HG03066 (cell line): ENCODE measurements around the gene KLHL35.
"Not testable (repeated sequence)": the region's sequence is repeated elsewhere in the genome, so short reads cannot be mapped to it uniquely, and the experiment has no call there.

Experiments
- ATAC-seq: cut with Tn5 transposase; IDR thresholded peaks from one replicate; pipeline ENCODE4 v1.9.1; 2021; ENCODE audit warnings: low read depth; ENCODE audit not compliant: unreplicated experiment

KLHL35 gene

DNA sequence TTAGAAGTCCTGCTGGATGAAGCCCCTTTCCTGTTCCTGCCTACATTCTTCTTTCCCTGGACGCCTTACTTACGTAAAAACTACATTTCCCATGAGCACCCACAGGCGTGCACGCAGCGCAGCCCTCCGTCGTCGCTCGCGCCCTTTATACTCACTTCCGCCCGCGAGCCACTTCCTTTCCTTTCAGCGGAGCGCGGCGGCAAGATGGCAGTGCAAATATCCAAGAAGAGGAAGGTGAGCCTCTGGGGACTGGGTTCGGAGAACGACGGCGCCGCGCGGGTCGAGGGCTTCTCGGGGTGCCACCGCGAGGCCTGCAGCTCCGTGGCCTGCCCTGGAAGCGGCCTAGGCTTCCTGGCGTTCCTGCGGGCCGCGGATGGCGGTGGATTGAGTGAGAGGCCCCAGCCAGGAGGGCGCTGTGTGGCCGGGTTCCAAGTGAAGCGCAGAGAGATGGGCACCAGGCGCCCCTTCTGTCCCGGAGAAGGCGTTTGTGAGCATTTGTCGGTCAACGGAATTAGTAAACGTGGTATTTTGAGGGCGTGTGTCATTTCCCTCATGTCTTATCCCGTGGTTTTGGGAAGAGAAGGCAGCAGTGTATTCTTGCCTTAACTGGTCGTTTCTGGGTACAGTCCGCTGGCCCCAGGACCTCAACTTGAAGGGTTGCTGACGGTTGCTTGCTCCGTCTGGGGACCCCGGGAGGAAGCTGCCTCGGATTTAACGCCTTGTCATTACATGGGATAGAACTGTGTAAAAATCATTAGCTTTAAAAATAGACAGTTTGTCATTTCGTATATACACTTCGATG is 33.5 kb downstream of the KLHL35 start, which contains the start of gene RPS3:
Gene RPS3, plus strand, starts transcription at position 175 of the 802 bp plus-strand sequence. Its CDS starts 30 bp downstream, at position 205.
- peak; percentile 91 for ATAC-seq

DNA sequence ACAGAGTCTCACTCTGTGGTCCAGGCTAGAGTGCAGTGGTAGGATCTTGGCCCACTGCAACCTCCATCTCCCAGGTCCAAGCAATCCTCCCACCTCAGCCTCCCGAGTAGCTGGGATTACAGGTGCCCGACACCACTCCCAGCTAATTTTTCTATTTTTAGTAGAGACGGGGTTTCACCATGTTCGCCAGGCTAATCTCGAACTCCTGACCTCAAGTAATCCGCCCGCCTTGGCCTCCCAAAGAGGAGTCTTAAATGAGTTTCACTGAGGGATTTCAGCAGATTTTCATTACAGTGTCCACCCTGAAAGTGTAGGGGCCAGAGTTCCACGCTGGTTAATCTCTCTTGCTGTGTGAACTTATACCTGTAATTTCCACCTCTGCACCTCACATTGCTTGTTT is 34.1 kb downstream of the KLHL35 start:
- no peak for ATAC-seq

DNA sequence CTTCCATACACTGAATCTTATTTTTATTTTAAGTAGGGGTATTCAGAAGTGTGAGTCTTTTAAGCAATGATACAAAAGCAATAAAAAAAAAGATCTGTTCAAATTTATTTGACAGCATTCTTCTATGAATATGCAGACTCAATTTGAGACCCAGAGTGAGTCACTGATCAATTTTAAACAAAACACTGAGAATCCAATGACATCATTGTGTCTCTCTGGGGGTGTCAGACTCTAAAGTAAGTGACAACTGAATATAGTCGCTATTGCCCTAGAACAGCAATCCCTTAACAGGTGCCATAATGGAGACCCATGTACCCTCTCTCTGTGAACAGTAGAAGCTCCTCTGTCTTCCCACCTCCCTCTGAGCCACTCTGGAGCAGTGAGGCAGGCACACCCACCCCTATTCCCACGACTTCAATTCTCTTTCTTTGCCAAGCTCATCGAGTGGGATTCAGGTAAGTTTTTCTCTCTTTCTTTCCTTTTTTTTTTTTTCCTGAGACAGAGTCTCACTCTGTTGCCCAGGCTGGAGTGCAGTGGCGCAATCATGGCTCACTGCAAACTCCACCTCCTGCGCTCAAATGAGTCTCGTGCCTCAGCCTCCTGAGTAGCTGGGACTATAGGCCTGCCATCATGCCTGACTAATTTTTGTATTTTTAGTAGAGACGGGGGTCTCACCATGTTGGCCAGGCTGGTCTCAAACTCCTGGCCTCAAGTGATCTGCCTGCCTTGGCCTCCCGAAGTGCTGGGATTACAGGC is 38.7 kb downstream of the KLHL35 start:
- ATAC-seq = no peak

DNA sequence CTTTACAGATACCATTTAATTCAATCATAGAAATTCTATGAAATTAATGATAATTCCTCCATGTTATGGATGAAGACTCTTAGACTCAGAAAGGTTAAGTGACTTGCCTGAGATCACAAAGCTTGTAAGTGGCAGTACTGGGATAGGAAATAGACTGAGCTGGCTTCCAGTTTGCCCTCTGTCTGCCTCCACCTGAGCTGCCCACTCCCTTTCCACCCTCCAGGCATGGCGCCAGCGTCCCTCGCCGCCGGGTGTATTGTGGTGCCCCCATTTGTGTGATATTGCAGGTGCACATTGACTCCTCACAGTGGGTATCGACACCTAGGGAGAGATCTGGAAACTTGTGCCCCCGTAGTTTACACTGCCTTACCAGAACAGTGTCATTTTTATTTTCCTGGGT is 43.1 kb downstream of the KLHL35 start:
- ATAC-seq = no peak

DNA sequence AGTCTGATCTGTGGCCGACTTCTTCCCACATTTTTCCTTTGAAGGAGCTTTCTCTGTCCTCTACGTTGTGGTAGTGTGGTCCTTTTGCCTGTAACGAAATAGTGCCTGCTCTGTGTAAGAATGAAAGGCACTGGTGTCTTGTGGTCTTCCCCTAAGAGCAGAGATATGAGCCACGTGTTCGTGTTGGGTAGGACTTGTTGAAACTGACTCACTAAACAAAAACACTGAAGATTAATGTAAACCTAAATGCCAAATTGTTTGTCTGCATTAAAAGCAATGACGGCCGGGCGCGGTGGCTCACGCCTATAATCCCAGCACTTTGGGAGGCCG is 43.8 kb downstream of the KLHL35 start:
- no peak for ATAC-seq

DNA sequence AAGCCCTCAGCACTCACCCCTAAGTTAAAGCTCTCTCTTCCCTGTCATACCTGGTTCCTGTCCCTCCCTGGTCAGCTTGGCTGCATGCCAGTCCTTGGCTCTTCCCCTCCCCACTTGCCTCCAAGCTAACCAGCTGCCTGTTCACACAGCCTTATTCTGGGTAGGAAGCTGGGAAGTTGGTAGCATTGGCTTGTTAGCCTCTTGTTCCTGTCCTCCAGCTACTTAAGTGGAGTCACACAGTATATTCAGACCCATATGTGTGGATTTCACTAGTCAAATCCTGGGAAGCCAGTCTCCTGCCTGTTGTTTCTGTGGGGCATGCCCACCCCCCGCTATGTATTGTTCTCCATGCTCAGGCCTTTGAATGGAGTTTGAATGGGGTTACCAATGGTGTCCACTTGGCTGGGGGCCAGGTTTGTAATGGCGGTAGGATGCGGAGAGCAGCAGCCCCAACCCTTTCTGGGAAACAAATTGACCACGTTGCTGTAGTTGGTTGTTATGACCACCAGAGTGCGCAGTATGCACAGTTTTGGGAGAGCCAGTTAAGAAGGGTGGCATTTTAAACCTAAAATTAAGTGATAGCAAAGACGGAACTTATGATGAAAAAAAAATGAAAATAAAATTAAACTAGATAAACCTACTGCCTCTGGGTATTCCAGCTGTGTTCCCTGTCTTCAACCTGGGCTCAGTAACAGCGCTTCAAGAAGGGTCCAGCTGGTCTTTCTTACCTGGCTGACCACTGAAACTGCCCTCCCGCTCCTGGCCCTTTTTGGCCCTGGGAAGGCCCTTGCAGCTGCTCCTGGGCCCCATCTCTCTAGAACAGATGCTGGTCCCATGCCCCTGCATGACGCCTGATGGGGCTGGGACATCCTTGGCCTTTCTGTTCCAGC is 44.4 kb downstream of the KLHL35 start:
- no peak for ATAC-seq

DNA sequence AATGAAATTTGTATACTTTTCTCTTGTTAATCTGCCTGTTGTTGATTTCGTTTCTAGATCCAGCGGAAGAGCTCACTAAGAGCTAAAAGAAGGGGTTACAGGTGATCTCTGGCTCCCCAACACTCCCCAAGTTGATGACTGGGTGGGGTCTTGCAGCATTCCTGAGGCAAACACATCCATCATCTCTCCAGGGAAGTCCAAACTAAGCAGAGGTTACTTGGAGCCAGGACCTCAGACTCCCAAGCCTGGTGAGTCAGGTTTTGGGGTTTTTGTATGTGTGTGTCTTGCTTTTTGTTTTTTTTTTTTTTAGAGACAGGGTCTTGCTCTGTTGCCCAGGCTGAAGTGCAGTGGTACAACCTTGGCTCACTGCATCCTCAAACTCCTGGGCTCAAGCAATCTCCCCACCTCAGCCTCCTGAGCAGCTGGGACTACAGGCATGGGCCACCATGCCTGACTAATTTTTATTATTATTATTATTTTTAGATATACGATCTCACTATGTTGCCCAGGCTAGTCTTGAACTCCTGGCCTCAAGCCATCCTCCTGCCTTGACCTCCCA is 45.2 kb downstream of the KLHL35 start:
- ATAC-seq = no peak

DNA sequence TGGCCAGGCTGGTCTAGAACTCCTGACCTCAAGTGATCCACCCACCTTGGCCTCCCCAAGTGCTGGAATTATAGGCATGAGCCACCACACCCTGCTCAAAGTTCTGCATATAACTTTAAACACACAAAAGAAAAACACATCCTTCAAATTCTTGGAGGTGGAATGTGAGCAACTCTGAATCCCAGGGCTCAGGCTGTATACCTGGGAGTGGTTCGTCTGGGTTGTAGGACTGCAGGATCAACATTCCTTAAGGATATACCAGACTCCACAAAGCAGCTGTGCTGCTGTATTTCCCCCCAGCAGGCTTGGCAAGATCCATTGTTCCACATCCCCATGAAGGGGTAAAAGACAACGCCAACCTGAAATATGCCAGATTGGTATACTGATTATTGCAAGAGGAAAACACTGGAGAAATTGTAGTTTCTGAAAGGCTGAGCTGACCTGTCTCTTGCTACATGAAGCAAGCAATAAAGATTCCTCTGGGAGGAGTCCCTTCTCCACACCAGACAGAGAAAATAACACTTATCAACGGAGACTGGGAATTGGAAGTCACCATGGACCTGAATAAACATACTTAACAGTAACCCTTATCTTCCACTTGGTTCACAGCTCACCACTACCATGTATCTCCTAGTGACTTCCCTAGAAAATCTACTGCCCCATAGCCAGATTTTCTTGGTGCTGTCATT is 45.9 kb downstream of the KLHL35 start:
- ATAC-seq = no peak

DNA sequence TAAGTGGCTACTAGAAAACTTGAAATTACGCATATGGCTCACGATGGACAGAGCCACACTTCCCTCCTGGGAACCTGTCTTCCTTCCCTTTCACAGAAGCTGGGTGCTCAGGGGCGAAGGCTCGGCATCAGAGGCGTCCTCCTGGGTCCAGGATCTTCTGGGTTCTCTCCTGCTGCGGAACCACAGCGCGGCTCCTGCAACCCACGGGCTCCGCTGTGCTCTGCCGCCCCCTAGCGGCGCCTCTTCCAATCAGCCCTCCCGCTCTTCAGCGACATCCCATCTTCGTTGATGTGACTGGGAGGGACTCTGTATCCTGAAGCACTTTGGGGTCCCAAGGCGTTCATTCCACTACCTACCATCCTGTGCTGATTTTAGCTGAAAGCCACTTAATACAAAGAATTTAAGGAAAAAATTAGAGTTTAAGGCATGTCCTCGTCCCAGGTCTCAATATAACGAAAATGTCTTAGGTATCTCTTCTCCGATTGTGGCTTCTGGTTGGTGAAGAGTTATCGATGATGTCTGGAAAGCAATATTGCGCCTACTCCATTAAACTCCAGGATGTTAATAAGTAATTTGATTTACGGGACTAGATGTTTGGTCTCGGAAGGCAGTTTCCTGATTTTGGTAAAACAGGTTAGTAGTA is 48.4 kb downstream of the KLHL35 start:
- no peak for ATAC-seq

DNA sequence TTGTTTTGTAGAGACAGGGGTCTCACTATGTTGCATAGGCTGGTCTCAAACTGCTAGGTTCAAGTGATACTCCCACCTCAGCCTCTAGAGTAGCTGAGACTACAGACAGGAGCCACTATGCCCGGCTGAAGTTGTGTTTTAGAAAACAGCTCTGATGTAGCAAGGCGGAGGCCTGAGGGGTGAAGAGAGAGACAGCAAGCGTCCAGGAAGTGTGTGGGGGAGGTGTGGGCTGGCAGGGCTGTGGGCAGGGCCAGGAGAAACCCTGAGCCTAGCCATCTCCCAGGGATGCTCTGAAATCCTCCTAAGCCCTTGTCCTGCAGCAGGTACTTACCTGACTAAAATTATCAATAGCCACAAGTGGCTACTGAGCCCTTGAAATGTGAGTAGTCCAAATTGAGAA is 49.8 kb downstream of the KLHL35 start:
- ATAC-seq = no peak

DNA sequence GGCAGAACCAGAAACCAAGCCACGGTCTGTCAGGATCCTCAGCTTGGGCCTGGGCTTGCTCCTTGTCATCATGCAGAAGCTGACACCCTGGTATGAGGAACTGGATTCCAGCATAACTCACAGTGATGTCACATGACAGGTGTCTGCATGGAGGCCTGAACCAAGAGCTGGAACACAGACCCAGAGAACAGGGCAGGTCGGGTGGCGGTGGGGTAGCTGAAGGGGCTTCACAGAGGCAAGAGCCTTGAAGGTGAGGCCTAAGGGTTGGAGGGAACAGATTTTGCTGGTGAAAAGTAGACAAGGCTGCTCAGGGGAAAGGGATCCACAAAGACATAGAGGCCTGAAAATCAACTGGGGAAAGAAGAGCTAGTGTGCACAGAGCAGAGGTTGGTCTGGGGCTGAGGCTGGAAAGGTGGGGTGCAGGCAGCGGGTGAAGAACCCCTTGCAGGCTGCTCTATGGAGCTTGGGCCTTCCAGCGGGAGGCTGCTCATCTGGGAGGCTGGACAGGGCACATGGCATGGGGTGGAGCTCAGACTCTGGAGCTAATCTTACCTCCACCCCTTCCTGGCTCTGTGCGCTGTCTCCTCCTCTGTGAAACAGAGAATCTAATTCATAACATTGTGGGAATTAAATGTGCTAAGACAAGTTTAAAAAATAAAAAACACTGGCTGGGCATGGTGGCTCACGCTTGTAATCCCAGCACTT is 52.1 kb downstream of the KLHL35 start:
- ATAC-seq = no peak

DNA sequence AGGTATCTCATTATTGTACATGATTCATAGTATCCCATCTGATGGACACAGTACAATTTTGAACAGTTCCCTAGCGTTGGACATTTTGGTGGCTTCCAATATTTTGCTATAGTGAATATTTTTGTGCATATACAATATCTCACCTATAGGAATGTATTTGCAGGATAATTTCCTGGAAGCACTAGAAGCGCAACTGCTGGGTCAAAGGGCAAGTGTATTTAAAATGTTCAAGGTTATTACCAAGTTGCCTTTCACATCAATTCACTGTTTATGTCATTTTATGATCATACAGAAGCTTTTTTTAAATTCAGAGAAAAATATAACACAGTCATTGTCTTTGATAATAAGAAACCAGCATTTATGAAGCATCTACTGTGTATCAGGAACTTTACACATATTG is 52.8 kb downstream of the KLHL35 start:
- no peak for ATAC-seq

DNA sequence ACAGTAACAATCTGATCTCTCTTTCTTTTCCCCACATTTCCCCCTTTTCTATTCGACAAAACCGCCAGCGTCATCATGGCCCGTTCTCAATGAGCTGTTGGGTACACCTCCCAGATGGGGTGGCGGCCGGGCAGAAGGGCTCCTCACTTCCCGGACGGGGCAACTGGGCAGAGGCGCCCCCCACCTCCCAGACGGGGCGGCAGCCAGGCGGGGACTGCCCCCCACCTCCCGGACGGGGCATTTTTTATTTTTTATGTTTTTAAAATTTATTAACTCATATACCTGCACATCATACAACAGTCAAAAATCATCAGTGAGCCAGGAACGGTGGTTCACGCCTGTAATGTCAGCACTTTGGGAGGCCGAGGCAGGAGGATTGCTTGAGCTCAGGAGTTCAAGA is 54.2 kb downstream of the KLHL35 start:
- ATAC-seq = not testable (repeated sequence)

DNA sequence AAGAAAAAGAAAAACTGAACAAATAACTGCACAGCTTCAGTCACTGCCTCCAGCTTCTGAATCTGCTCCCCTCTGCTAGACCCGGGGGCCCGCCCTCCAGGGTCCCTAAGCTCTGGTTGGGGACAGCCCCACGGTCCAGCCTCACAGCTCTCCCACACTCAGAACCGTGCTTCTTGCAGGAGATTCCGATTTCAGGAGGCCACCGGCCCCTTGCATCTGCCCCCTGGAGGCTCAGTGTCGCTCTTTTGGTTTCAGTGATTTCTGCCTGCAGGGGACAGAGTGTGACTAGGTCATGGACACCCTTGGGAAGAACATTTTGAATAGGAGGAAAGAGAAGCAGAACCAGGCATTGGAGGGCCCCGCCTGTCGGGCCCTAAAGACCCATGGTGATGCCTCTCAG is 56.8 kb downstream of the KLHL35 start:
- no peak for ATAC-seq

DNA sequence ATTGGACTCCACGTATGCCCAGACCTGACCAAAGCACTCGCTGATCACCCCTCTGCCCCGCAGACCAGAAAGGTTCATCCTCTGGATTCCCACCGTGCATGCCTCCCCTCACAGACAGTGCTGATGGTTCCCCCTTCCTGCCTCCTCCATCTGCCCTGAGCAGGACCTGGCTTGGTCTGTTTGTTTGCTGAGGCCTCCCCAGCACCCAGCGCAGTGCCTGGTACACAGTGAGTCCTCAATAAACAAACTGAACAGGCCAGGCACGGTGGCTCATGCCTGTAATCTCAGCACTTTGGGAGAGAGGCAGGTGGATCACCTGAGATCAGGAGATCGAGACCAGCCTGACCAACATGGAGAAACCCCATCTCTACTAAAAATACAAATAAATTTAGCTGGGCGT is 57.4 kb downstream of the KLHL35 start:
- no peak for ATAC-seq

DNA sequence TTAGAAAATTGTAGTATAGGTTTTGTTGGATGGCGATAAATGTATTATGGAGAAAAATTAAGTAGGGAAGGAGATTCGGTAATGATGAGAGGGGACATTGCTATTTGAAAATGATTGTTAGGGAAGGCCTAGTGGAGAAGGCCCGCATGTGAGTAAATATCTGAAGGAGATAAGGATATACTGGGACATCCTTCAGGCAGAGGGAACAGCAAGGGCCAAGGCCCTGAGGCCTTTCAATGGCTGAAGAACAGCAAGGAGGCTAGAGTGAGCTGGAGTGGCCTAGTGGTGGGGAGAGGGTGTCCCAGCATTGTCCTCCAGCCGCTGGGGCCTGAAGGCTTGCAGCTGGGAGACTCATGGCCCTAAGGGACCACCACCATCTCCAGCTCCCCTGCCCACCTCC is 58.4 kb downstream of the KLHL35 start:
- ATAC-seq = no peak

DNA sequence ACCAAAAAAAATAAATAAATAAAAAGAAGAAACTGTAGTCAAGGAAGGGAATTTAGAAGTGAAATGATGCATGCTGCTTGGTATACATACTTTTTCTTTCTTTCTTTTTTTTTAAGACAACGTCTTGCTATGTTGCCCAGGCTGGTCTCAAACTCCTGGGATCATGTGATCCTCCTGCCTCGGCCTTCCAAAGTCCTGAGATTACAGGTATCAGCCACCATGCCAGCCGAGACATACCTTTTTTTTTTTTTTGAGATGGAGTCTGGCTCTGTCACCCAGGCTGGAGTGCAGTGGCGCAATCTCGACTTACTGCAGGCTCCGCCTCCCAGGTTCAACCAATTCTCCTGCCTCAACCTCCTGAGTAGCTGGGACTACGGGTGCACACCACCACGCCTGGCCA is 59.8 kb downstream of the KLHL35 start:
- ATAC-seq = no peak
